Measurements from ENCODE around the gene IL1R2.

- no peak for TF ChIP-seq CTCF (IDR thresholded peaks at IDR 0.05)
- no peak for TF ChIP-seq POLR2A (IDR thresholded peaks at IDR 0.05)
Observed at GRCh38 chr2:102037681-102038080, 45.9 kb downstream of the IL1R2 start.

Measured in right lobe of liver (tissue), 4 donors.